Measurements from ENCODE around the gene MYH7.
"Not testable (repeated sequence)": the region's sequence is repeated elsewhere in the genome, so short reads cannot be mapped to it uniquely, and the experiment has no call there.

MYH7 gene

GRCh38 chr14:23428686-23429495, 6.6 kb downstream of the MYH7 start:
- no peak for TF ChIP-seq CTCF (IDR thresholded peaks at IDR 0.05; ENCODE audit: low read depth, low read length)

GRCh38 chr14:23425798-23426197, 9.7 kb downstream of the MYH7 start:
- DNase-seq (ENCODE audit: extremely low read depth, low read depth), result not testable (repeated sequence)

More at GRCh38 chr14:23428686-23429495, 6.6 kb downstream of the MYH7 start:
- no peak for DNase-seq (ENCODE audit: extremely low read depth, low read depth)

GRCh38 chr14:23425169-23425568, 10.3 kb downstream of the MYH7 start:
- TF ChIP-seq CTCF (IDR thresholded peaks at IDR 0.05; ENCODE audit: low read depth, low read length), result no peak
- no peak for DNase-seq (ENCODE audit: extremely low read depth, low read depth)

GRCh38 chr14:23423657-23424056, 11.8 kb downstream of the MYH7 start:
- no peak for TF ChIP-seq CTCF (IDR thresholded peaks at IDR 0.05; ENCODE audit: low read depth, low read length)
- no peak for DNase-seq (ENCODE audit: extremely low read depth, low read depth)

- no peak for DNase-seq (ENCODE audit: extremely low read depth, low read depth)
- no peak for TF ChIP-seq CTCF (IDR thresholded peaks at IDR 0.05; ENCODE audit: low read depth, low read length)
Measured at GRCh38 chr14:23421594-23421993, 13.9 kb downstream of the MYH7 start.

- not testable (repeated sequence) for DNase-seq (ENCODE audit: extremely low read depth, low read depth)
Measured at GRCh38 chr14:23419646-23420045, 15.8 kb downstream of the MYH7 start.

- no peak for TF ChIP-seq CTCF (IDR thresholded peaks at IDR 0.05; ENCODE audit: low read depth, low read length)
Measured at GRCh38 chr14:23418021-23418420, 17.4 kb downstream of the MYH7 start.

GRCh38 chr14:23417269-23417668, 18.2 kb downstream of the MYH7 start:
- not testable (repeated sequence) for DNase-seq (ENCODE audit: extremely low read depth, low read depth)

More at GRCh38 chr14:23418021-23418420, 17.4 kb downstream of the MYH7 start:
- DNase-seq (ENCODE audit: extremely low read depth, low read depth), result no peak

GRCh38 chr14:23416801-23417200, 18.7 kb downstream of the MYH7 start:
- no peak for TF ChIP-seq CTCF (IDR thresholded peaks at IDR 0.05; ENCODE audit: low read depth, low read length)
- no peak for DNase-seq (ENCODE audit: extremely low read depth, low read depth)
